ENCODE results near the gene EYA2. TPM values are rescaled to one million over a fixed set of nuclear protein-coding genes. Genes with fewer than 3 reads are reported as not detected.
A peak's percentile ranks its signal among the peaks of the same experiment; 100 is the strongest.

Gene EYA2
- total RNA-seq, 1 experiment from 2014 or later: 0.25 TPM

DNA sequence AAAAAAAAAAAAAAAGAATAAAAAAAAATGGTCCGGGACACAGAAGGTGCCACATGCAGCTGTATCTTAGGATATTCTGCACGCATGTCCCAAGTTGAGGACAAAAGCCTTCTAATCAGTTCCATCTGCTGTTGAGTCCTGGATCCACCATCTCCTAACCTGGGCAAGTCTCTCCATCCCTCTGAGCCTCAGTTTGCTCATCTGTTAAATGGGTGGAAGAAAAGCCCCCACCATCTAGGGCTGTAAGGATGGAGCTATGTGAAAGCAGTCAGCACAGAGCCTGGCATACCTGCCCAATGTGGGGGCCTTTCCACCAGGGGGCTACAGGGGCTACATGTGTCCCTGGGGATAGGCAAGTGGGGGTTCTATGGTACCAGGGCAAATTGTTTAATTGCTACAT is 253.4 kb downstream of the EYA2 start:
- H3K4me1 Mint-ChIP-seq (ENCODE audit: low read depth, unreplicated experiment): peaks cover 52% of the 10 kb centered on the region
- H3K4me1 ChIP-seq: peaks cover 32% of the 10 kb centered on the region
- H3K4me3 ChIP-seq (ENCODE audit: low read depth, low read length): no peak overlapping the region
- no peaks in the 10 kb centered on the region for H3K36me3 ChIP-seq (ENCODE audit: control insufficient read depth, insufficient read depth, low read length)
- H3K27me3 Mint-ChIP-seq (ENCODE audit: insufficient read depth, unreplicated experiment): no peaks in the 10 kb centered on the region
- BruUV-seq (replicated peaks): no TSS peak
- DNase-seq: no peak
- H3K36me3 Mint-ChIP-seq (ENCODE audit: insufficient read depth, unreplicated experiment): peaks cover 7% of the 10 kb centered on the region
- TF ChIP-seq, protein P1, sequence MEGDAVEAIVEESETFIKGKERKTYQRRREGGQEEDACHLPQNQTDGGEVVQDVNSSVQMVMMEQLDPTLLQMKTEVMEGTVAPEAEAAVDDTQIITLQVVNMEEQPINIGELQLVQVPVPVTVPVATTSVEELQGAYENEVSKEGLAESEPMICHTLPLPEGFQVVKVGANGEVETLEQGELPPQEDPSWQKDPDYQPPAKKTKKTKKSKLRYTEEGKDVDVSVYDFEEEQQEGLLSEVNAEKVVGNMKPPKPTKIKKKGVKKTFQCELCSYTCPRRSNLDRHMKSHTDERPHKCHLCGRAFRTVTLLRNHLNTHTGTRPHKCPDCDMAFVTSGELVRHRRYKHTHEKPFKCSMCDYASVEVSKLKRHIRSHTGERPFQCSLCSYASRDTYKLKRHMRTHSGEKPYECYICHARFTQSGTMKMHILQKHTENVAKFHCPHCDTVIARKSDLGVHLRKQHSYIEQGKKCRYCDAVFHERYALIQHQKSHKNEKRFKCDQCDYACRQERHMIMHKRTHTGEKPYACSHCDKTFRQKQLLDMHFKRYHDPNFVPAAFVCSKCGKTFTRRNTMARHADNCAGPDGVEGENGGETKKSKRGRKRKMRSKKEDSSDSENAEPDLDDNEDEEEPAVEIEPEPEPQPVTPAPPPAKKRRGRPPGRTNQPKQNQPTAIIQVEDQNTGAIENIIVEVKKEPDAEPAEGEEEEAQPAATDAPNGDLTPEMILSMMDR (IDR thresholded peaks at IDR 0.05; ENCODE audit: insufficient read depth in 1 of 2, low read depth in 1 of 2, low read length in 1 of 2, severe bottlenecking in 1 of 2, unreplicated experiment in 1 of 2): no peak
- H3K9me3 Mint-ChIP-seq (ENCODE audit: unreplicated experiment): no peaks in the 10 kb centered on the region
- ChIA-PET CTCF (interaction anchor here (0.7 kb wide), 2 partner anchors 136 to 395 kb away, joined by 3 read pairs; no protein-coding TSS in a partner anchor), POLR2A (no interaction called here)
- no peaks in the 10 kb centered on the region for H3K9me3 ChIP-seq
- H3K27ac Mint-ChIP-seq (ENCODE audit: unreplicated experiment): no peak overlapping the region
- no peaks in the 10 kb centered on the region for H3K27me3 ChIP-seq (replicated peaks; ENCODE audit: control insufficient read depth, insufficient read depth, low read length)
- intact Hi-C loops (cut with micrococcal nuclease; ENCODE audit: unreplicated experiment): no loop called here
- H3K4me3 Mint-ChIP-seq (ENCODE audit: unreplicated experiment): no peak overlapping the region

DNA sequence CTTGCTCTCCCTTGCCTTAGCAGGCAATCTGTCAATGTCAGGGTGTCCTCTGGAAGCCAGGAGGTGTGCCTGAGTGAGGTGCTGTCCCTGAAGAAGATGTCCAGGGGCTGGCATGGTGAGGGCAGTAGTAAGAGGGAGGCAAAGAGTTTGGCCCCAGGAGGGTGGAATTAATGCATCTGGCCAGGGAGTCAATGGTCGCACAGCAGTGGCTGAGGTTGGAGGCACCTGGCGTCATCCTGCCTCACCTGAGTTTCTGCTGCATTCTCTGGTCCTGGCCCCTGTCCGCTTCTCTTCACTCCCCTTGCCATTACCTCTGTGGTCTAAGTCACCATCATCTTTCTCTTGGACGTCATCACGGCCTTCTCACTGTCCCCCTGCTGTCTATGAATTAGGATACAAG is 255.3 kb downstream of the EYA2 start:
- peaks cover 7% of the 10 kb centered on the region for H3K36me3 Mint-ChIP-seq (ENCODE audit: insufficient read depth, unreplicated experiment)
- TF ChIP-seq, protein P1 (IDR thresholded peaks at IDR 0.05; ENCODE audit: insufficient read depth in 1 of 2, low read depth in 1 of 2, low read length in 1 of 2, severe bottlenecking in 1 of 2, unreplicated experiment in 1 of 2): no peak
- peaks cover 44% of the 10 kb centered on the region for H3K4me1 Mint-ChIP-seq (ENCODE audit: low read depth, unreplicated experiment)
- POLR2A ChIA-PET: no interaction called here
- intact Hi-C loops (cut with micrococcal nuclease; ENCODE audit: unreplicated experiment): loop anchor here (1.0 to 2.0 kb wide), 4 partner anchors 13 to 398 kb away; no protein-coding TSS in a partner anchor
- peak overlapping the region; percentile 82 for H3K27ac Mint-ChIP-seq (ENCODE audit: unreplicated experiment)
- CTCF ChIA-PET: interaction anchor here (0.8 kb wide), 1 partner anchor 59 kb away, joined by 5 read pairs; no protein-coding TSS in a partner anchor
- Histone ChIP-seq H3K27me3 (replicated peaks; ENCODE audit: control insufficient read depth, insufficient read depth, low read length) (no peaks in the 10 kb centered on the region), H3K4me3 (ENCODE audit: low read depth, low read length) (no peak overlapping the region), H3K9me3 (no peaks in the 10 kb centered on the region), H3K4me1 (peaks cover 34% of the 10 kb centered on the region), H3K36me3 (ENCODE audit: control insufficient read depth, insufficient read depth, low read length) (no peaks in the 10 kb centered on the region)
- H3K27me3 Mint-ChIP-seq (ENCODE audit: insufficient read depth, unreplicated experiment): no peaks in the 10 kb centered on the region
- H3K9me3 Mint-ChIP-seq (ENCODE audit: unreplicated experiment): no peaks in the 10 kb centered on the region
- no peak overlapping the region for H3K4me3 Mint-ChIP-seq (ENCODE audit: unreplicated experiment)
- no TSS peak for BruUV-seq (replicated peaks)
- DNase-seq: no peak

DNA sequence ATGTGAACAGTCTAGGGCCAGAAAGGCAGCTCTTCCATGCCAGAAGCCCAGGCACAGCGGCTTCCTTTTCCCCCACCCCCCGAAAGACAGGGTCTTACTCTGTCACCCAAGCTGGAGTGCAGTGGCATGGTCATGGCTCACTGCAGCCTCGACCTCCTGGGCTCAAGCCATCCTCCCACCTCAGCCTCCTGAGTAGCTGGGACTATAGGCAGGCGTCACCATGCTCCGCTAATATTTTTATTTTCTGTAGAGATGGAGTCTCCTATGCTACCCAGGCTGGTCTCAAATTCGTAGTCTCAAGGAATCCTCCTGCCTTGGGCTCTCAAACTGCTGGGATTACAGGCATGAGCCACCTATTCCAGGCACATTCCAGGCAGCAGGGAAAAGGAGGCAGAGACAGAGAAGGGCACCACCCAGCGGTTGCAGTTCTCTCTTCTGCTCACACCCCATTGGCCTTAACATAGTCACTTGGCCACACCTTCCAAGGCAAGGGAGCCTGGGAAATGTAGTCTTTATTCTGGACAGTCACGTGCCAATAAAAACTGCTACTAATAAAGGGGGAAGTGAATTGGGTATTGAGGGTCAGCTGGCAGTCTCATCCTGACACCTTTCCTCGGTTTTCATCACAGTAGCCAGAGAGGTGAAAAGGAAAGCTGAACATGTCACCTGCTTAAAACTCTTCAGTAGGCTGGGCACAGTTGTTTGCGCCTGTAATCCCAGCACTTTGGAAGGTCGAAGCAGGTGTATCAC is 255.9 kb downstream of the EYA2 start:
- Histone ChIP-seq H3K27me3 (replicated peaks; ENCODE audit: control insufficient read depth, insufficient read depth, low read length) (no peaks in the 10 kb centered on the region), H3K4me3 (ENCODE audit: low read depth, low read length) (no peak overlapping the region), H3K36me3 (ENCODE audit: control insufficient read depth, insufficient read depth, low read length) (no peaks in the 10 kb centered on the region), H3K9me3 (no peaks in the 10 kb centered on the region), H3K4me1 (peaks cover 34% of the 10 kb centered on the region)
- H3K9me3 Mint-ChIP-seq (ENCODE audit: unreplicated experiment): no peaks in the 10 kb centered on the region
- peak overlapping the region; percentile 82 for H3K27ac Mint-ChIP-seq (ENCODE audit: unreplicated experiment)
- no TSS peak for BruUV-seq (replicated peaks)
- DNase-seq: peak; percentile 94 to 95
- TF ChIP-seq, protein P1 (IDR thresholded peaks at IDR 0.05; ENCODE audit: insufficient read depth in 1 of 2, low read depth in 1 of 2, low read length in 1 of 2, severe bottlenecking in 1 of 2, unreplicated experiment in 1 of 2): peak; percentile 91 to 94
- peaks cover 39% of the 10 kb centered on the region for H3K4me1 Mint-ChIP-seq (ENCODE audit: low read depth, unreplicated experiment)
- H3K36me3 Mint-ChIP-seq (ENCODE audit: insufficient read depth, unreplicated experiment): peaks cover 7% of the 10 kb centered on the region
- intact Hi-C loops (cut with micrococcal nuclease; ENCODE audit: unreplicated experiment): loop anchor here (1.0 to 2.0 kb wide), 4 partner anchors 14 to 398 kb away; no protein-coding TSS in a partner anchor
- ChIA-PET POLR2A (no interaction called here), CTCF (interaction anchor here (0.8 to 2.0 kb wide), 3 partner anchors 11 to 460 kb away, joined by 3 to 6 read pairs (median 5); no protein-coding TSS in a partner anchor)
- H3K27me3 Mint-ChIP-seq (ENCODE audit: insufficient read depth, unreplicated experiment): no peaks in the 10 kb centered on the region
- H3K4me3 Mint-ChIP-seq (ENCODE audit: unreplicated experiment): no peak overlapping the region

Data from Caco-2 (cell line).